HepG2 (cell line): ENCODE measurements around the gene NYAP1. TPM values are rescaled to one million over a fixed set of nuclear protein-coding genes. Genes with fewer than 3 reads are reported as not detected.

Source experiments
- ATF5 ChIP-seq: sonication (generic); formaldehyde crosslinking; IDR thresholded peaks from 2 replicates; pipeline ENCODE4 v1.4.0; 2020; ENCODE audit warnings: mild to moderate bottlenecking, low read depth, missing genetic modification reagents
- BHLHE40 ChIP-seq: IDR thresholded peaks from 2 replicates; pipeline ENCODE4 v1.6.1; 2011; ENCODE audit warnings: low read length, improper control_type of control experiment
- CTCF ChIP-seq: sonication (generic); formaldehyde crosslinking; IDR thresholded peaks from 2 replicates; pipeline ENCODE4 v1.5.0; 2020; ENCODE audit warnings: mild to moderate bottlenecking, missing genetic modification reagents, moderate library complexity
- EED ChIP-seq: sonication (generic); formaldehyde crosslinking; IDR thresholded peaks from 2 replicates; pipeline ENCODE4 v1.5.0; 2020; ENCODE audit warnings: mild to moderate bottlenecking, missing genetic modification reagents
- HNF1B ChIP-seq: sonication (generic); formaldehyde crosslinking; IDR thresholded peaks from 2 replicates; pipeline ENCODE4 v1.5.1; 2020; ENCODE audit warnings: mild to moderate bottlenecking, moderate library complexity, missing genetic modification reagents
- HNRNPL ChIP-seq: fragments of 200-400 bp; formaldehyde crosslinking; IDR thresholded peaks from 2 replicates; pipeline ENCODE4 v1.6.1; 2017; ENCODE audit warnings: mild to moderate bottlenecking, low read depth, low read length
- KDM5B ChIP-seq: sonication (generic); formaldehyde crosslinking; IDR thresholded peaks from 2 replicates; pipeline ENCODE4 v1.4.0; 2020; ENCODE audit warnings: missing genetic modification reagents, mild to moderate bottlenecking, borderline replicate concordance
- KLF13 ChIP-seq: sonication (generic); formaldehyde crosslinking; IDR thresholded peaks from 2 replicates; pipeline ENCODE4 v1.4.0; 2020; ENCODE audit warnings: mild to moderate bottlenecking, missing genetic modification reagents
- KLF16 ChIP-seq, 2 experiments: sonication (generic) in 1 of 2; formaldehyde crosslinking in 1 of 2; IDR thresholded peaks; 2 replicates each; pipeline versions ENCODE4 v1.6.1 to v1.8.0; 2016 to 2023; ENCODE audit warnings: missing genetic modification reagents in 2 of 2, missing compliant biosample characterization in 1 of 2
- MEIS1 ChIP-seq: sonication (generic); formaldehyde crosslinking; IDR thresholded peaks from 2 replicates; pipeline ENCODE4 v1.9.0; 2021; ENCODE audit warnings: mild to moderate bottlenecking, missing genetic modification reagents, moderate library complexity, borderline replicate concordance
- NFIB ChIP-seq: sonication (generic); formaldehyde crosslinking; IDR thresholded peaks from 2 replicates; pipeline ENCODE4 v1.9.0; 2021; ENCODE audit warnings: missing genetic modification reagents, mild to moderate bottlenecking, borderline replicate concordance
- NFRKB ChIP-seq: fragments of 450-650 bp; IDR thresholded peaks from 2 replicates; pipeline ENCODE4 v1.6.1; 2017
- NONO ChIP-seq, 2 experiments: fragments of 450-650 bp in 1 of 2; sonication (generic) in 1 of 2; formaldehyde crosslinking in 1 of 2; IDR thresholded peaks in 1 of 2; conservative IDR thresholded peaks in 1 of 2; 2 replicates each; pipeline versions ENCODE4 v1.6.1 to v1.8.0; 2017 to 2022; ENCODE audit warnings: mild to moderate bottlenecking in 1 of 2, missing genetic modification reagents in 1 of 2, moderate library complexity in 1 of 2
- SNAPC2 ChIP-seq: sonication (generic); formaldehyde crosslinking; IDR thresholded peaks from 2 replicates; pipeline ENCODE4 v1.8.1; 2022; ENCODE audit warnings: mild to moderate bottlenecking, missing genetic modification reagents
- SOX13 ChIP-seq, 3 experiments: fragments of 450-650 bp in 1 of 3; sonication (generic) in 1 of 3; formaldehyde crosslinking in 1 of 3; IDR thresholded peaks in 2 of 3; conservative IDR thresholded peaks in 1 of 3; 2 replicates each; pipeline versions ENCODE4 v1.5.0 to v1.6.1; 2016 to 2020; ENCODE audit warnings: antibody characterized with exemption in 1 of 3, mild to moderate bottlenecking in 1 of 3, missing compliant biosample characterization in 1 of 3, missing genetic modification reagents in 1 of 3, moderate library complexity in 1 of 3
- TCF12 ChIP-seq, 2 experiments: fragments of 450-650 bp in 1 of 2; sonication (generic) in 1 of 2; formaldehyde crosslinking in 1 of 2; IDR thresholded peaks; 2 replicates each; pipeline versions ENCODE4 v1.6.1 to v1.8.0; 2017 to 2022; ENCODE audit warnings: antibody characterized with exemption in 1 of 2, mild to moderate bottlenecking in 1 of 2, missing genetic modification reagents in 1 of 2, moderate library complexity in 1 of 2
- TEAD2 ChIP-seq: sonication (generic); formaldehyde crosslinking; IDR thresholded peaks from 2 replicates; pipeline ENCODE4 v1.9.0; 2021; ENCODE audit warnings: missing genetic modification reagents
- THYN1 ChIP-seq: sonication (generic); formaldehyde crosslinking; IDR thresholded peaks from 2 replicates; pipeline ENCODE4 v1.8.1; 2023; ENCODE audit warnings: low read depth, mild to moderate bottlenecking, moderate library complexity, missing genetic modification reagents, borderline replicate concordance
- TSC22D2 ChIP-seq: sonication (generic); formaldehyde crosslinking; IDR thresholded peaks from 2 replicates; pipeline ENCODE4 v1.5.1; 2020; ENCODE audit warnings: missing genetic modification reagents, mild to moderate bottlenecking, borderline replicate concordance
- ZNF234 ChIP-seq: sonication (generic); formaldehyde crosslinking; conservative IDR thresholded peaks from 2 replicates; pipeline ENCODE4 v1.5.1; 2020; ENCODE audit warnings: mild to moderate bottlenecking, missing genetic modification reagents
- ZNF30 ChIP-seq: sonication (generic); formaldehyde crosslinking; IDR thresholded peaks from 2 replicates; pipeline ENCODE4 v1.5.0; 2020; ENCODE audit warnings: mild to moderate bottlenecking, missing genetic modification reagents
- ZNF329 ChIP-seq: sonication (generic); formaldehyde crosslinking; IDR thresholded peaks from 2 replicates; pipeline ENCODE4 v1.9.0; 2021; ENCODE audit warnings: low read depth, mild to moderate bottlenecking, missing genetic modification reagents
- ZNF367 ChIP-seq: sonication (generic); formaldehyde crosslinking; IDR thresholded peaks from 2 replicates; pipeline ENCODE4 v1.4.0; 2020; ENCODE audit warnings: missing genetic modification reagents, borderline replicate concordance
- ZNF430 ChIP-seq: sonication (generic); formaldehyde crosslinking; IDR thresholded peaks from 2 replicates; pipeline ENCODE4 v1.9.0; 2021; ENCODE audit warnings: mild to moderate bottlenecking, missing genetic modification reagents
- ZNF556 ChIP-seq: sonication (generic); formaldehyde crosslinking; IDR thresholded peaks from 2 replicates; pipeline ENCODE4 v1.4.0; 2020; ENCODE audit warnings: mild to moderate bottlenecking, missing genetic modification reagents, borderline replicate concordance
- ZNF781 ChIP-seq: sonication (generic); formaldehyde crosslinking; IDR thresholded peaks from 2 replicates; pipeline ENCODE4 v1.5.1; 2020; ENCODE audit warnings: borderline replicate concordance, mild to moderate bottlenecking, missing genetic modification reagents; ENCODE audit errors: not compliant biosample characterization
- polyA plus RNA-seq, 8 experiments: library from polyadenylated mRNA; depleted of rRNA in 3 of 8; stranded (reverse) in 7 of 8; unstranded in 1 of 8; fragments of >200 nt; fragmentation: Illumina TruSeq in 4 of 8; extraction: Trizol in 4 of 8; gene quantifications; 2 replicates each; pipeline versions ENCODE4 v1.2.1 to v1.2.3, GENCODE V29; 2011 to 2016; ENCODE audit warnings: low read depth in 4 of 8, missing spikeins in 1 of 8, mixed read lengths in 1 of 8; ENCODE audit not compliant: insufficient read depth in 1 of 8
- total RNA-seq, 5 experiments: library from RNA; depleted of rRNA; stranded (reverse); fragments of >200 nt; fragmentation: Illumina TruSeq; extraction: Trizol; gene quantifications; 2 replicates each; pipeline ENCODE4 v1.2.3, GENCODE V29; 2016; ENCODE audit warnings: low read depth in 1 of 5

Gene NYAP1
- total and polyA plus RNA-seq, 2 of the 13 experiments (the other 11 are each of a cell fraction or from before 2014, with no cell fraction given): 0.15 to 0.46 TPM

GRCh38 chr7:100540073-100540723, 56.5 kb downstream of the NYAP1 start (continued):
- TF ChIP-seq NONO (IDR thresholded peaks at IDR 0.05) (no peak), NONO (CRISPR knock-in tag; conservative IDR thresholded peaks at IDR 0.05) (no peak), TSC22D2 (CRISPR knock-in tag) (no peak), ZNF367 (CRISPR knock-in tag) (no peak), ZNF556 (CRISPR knock-in tag) (no peak), KLF16 (CRISPR knock-in tag; IDR thresholded peaks at IDR 0.05) (peak in 1 of 2 experiments; percentile 65; a peak in 1 of 4 replicates), MEIS1 (CRISPR knock-in tag) (no peak), ZNF781 (CRISPR knock-in tag) (no peak), HNRNPL (no peak), HNF1B (CRISPR knock-in tag) (peak; percentile 95), SOX13 (IDR thresholded peaks at IDR 0.05) (no peak), SOX13 (CRISPR knock-in tag; conservative IDR thresholded peaks at IDR 0.05 in 1 of 2, IDR thresholded peaks at IDR 0.05 in 1 of 2) (peak in 1 of 2 experiments; percentile 71; a peak in 2 of 4 replicates), TEAD2 (no peak), BHLHE40 (no peak), CTCF (no peak), TCF12 (IDR thresholded peaks at IDR 0.05) (no peak), TCF12 (CRISPR knock-in tag; IDR thresholded peaks at IDR 0.05) (no peak), EED (CRISPR knock-in tag) (no peak), ZNF30 (no peak), SNAPC2 (CRISPR knock-in tag) (peak; percentile 23; the same call in 1 of the 2 replicates), NFIB (CRISPR knock-in tag) (no peak), KLF13 (CRISPR knock-in tag) (no peak), NFRKB (no peak), ZNF329 (CRISPR knock-in tag) (no peak), KDM5B (CRISPR knock-in tag) (no peak), ATF5 (CRISPR knock-in tag) (no peak), ZNF234 (no peak), THYN1 (CRISPR knock-in tag) (no peak), ZNF430 (CRISPR knock-in tag) (0 out of 2 replicates have a peak, but pooled peaks have one; percentile 53)
